Left lobe of liver (tissue), 2 donors: ENCODE measurements around the gene C16orf86. TPM values are rescaled to one million over a fixed set of nuclear protein-coding genes. Genes with fewer than 3 reads are reported as not detected.

Source experiments
- ATAC-seq: fragments of 200-7000 bp; cut with Tn5 transposase; one replicate; pipeline ENCODE4 v1.9.1; 2020; ENCODE audit warnings: mild to moderate bottlenecking, moderate library complexity
- DNase-seq: peaks from one replicate; pipeline ENCODE4 v3.0.0-alpha.2; 2020; ENCODE audit warnings: low spot score
- total RNA-seq: library from RNA; stranded (reverse); gene quantifications from one replicate; pipeline ENCODE4 v1.2.1, GENCODE V29; 2021
- donor health status: DM: no; HTN: no; CAD: no; lungs with moderate emphysema.
- donor health status: DM: no; HTN: yes; CAD: no.

Gene C16orf86
- total RNA-seq, 1 donor from 2014 or later: 5.5 TPM

- no peak for ATAC-seq
- DNase-seq: no peak
Measured at GRCh38 chr16:67665598-67665997, 1.0 kb upstream of the C16orf86 start.

- ATAC-seq: peak; percentile 1
Measured at GRCh38 chr16:67666032-67666551, 522 bp upstream of the C16orf86 start.

GRCh38 chr16:67667453-67667816 is 821 bp downstream of the C16orf86 start:
- DNase-seq (no peak), ATAC-seq (no peak)

More at GRCh38 chr16:67666032-67666551, 522 bp upstream of the C16orf86 start:
- DNase-seq: peak; percentile 70

GRCh38 chr16:67667817-67668494 is 1.3 kb downstream of the C16orf86 start:
- peak; percentile 71 for ATAC-seq

GRCh38 chr16:67668495-67669157 is 2.0 kb downstream of the C16orf86 start:
- DNase-seq (no peak), ATAC-seq (no peak)

More at GRCh38 chr16:67667817-67668494, 1.3 kb downstream of the C16orf86 start:
- peak; percentile 89 for DNase-seq

GRCh38 chr16:67669499-67670101 is 3.0 kb downstream of the C16orf86 start:
- DNase-seq: no peak
- ATAC-seq: no peak

GRCh38 chr16:67672306-67672705 is 5.7 kb downstream of the C16orf86 start:
- ATAC-seq (peak; percentile 19), DNase-seq (peak; percentile 76)

GRCh38 chr16:67672739-67673662 is 6.4 kb downstream of the C16orf86 start:
- ATAC-seq (peak; percentile 50), DNase-seq (peak; percentile 77)

GRCh38 chr16:67673712-67674580 is 7.3 kb downstream of the C16orf86 start:
- DNase-seq (peak; percentile 92), ATAC-seq (peak; percentile 64)

- ATAC-seq: peak; percentile 60
- peak; percentile 81 for DNase-seq
Measured at GRCh38 chr16:67674851-67675578, 8.4 kb downstream of the C16orf86 start.

- DNase-seq: no peak
- no peak for ATAC-seq
Measured at GRCh38 chr16:67675579-67675935, 8.9 kb downstream of the C16orf86 start.

- ATAC-seq: no peak
- DNase-seq: no peak
Measured at GRCh38 chr16:67675999-67676398, 9.4 kb downstream of the C16orf86 start.

GRCh38 chr16:67676516-67676915 is 9.9 kb downstream of the C16orf86 start:
- ATAC-seq: no peak
- no peak for DNase-seq

- DNase-seq: no peak
Measured at GRCh38 chr16:67676939-67677338, 10.3 kb downstream of the C16orf86 start.

GRCh38 chr16:67677712-67678111 is 11.1 kb downstream of the C16orf86 start:
- ATAC-seq (no peak), DNase-seq (no peak)

More at GRCh38 chr16:67676939-67677338, 10.3 kb downstream of the C16orf86 start:
- ATAC-seq: peak; percentile 3

- DNase-seq: no peak
- ATAC-seq: no peak
Measured at GRCh38 chr16:67678354-67679023, 11.9 kb downstream of the C16orf86 start.

GRCh38 chr16:67679935-67680897 is 13.6 kb downstream of the C16orf86 start:
- DNase-seq (no peak), ATAC-seq (no peak)
